ENCODE results near the gene RELN.

RELN gene

GRCh38 chr7:103762877-103763276 is 226.6 kb downstream of the RELN start:
- Histone ChIP-seq H3K4me2 (ENCODE audit: low read length) (no peak overlapping the region), H3K9ac (ENCODE audit: low read length) (no peak overlapping the region), H3K79me2 (ENCODE audit: control insufficient read depth, insufficient read depth, low read length) (no peaks in the 10 kb centered on the region), H3K23ac (ENCODE audit: low read length) (no peak overlapping the region), H3K79me1 (ENCODE audit: low read length) (no peaks in the 10 kb centered on the region), H3K4ac (ENCODE audit: low read depth, low read length) (no peak overlapping the region), H3K27ac (ENCODE audit: low read depth, low read length) (no peak overlapping the region), H3K27me3 (ENCODE audit: insufficient read depth, low read length, poor library complexity) (no peaks in the 10 kb centered on the region), H2BK15ac (replicated peaks; ENCODE audit: low read depth) (no peak overlapping the region), H3K4me1 (ENCODE audit: control insufficient read depth, low read depth, low read length) (peaks cover 2% of the 10 kb centered on the region), H4K5ac (ENCODE audit: low read length) (no peak overlapping the region), H2AK5ac (ENCODE audit: low read length) (no peak overlapping the region), H3K18ac (ENCODE audit: low read length) (peak overlapping the region; percentile 56), H2BK5ac (ENCODE audit: low read length) (no peak overlapping the region), H3K36me3 (ENCODE audit: control insufficient read depth, insufficient read depth, low read length) (no peaks in the 10 kb centered on the region), H4K8ac (ENCODE audit: low read depth, low read length) (no peak overlapping the region), H3K4me3 (ENCODE audit: low read length) (no peak overlapping the region), H3K56ac (ENCODE audit: low read length) (no peak overlapping the region), H2BK120ac (ENCODE audit: low read depth, low read length) (no peak overlapping the region)
- WGBS (ENCODE audit: extremely low coverage, insufficient coverage, low lambda C conversion rate) = no CpG with 5 or more reads among the region's 1 CpG
- DNase-seq = no peak

GRCh38 chr7:103762065-103762760 is 227.2 kb downstream of the RELN start:
- Histone ChIP-seq H3K79me1 (ENCODE audit: low read length) (no peaks in the 10 kb centered on the region), H3K4ac (ENCODE audit: low read depth, low read length) (no peak overlapping the region), H4K8ac (ENCODE audit: low read depth, low read length) (no peak overlapping the region), H2AK5ac (ENCODE audit: low read length) (no peak overlapping the region), H3K27me3 (ENCODE audit: insufficient read depth, low read length, poor library complexity) (no peaks in the 10 kb centered on the region), H2BK120ac (ENCODE audit: low read depth, low read length) (peak overlapping the region; percentile 1), H3K18ac (ENCODE audit: low read length) (no peak overlapping the region), H3K4me1 (ENCODE audit: control insufficient read depth, low read depth, low read length) (peaks cover 2% of the 10 kb centered on the region), H3K23ac (ENCODE audit: low read length) (no peak overlapping the region), H3K4me3 (ENCODE audit: low read length) (no peak overlapping the region), H4K5ac (ENCODE audit: low read length) (no peak overlapping the region), H2BK5ac (ENCODE audit: low read length) (peak overlapping the region; percentile 83), H3K79me2 (ENCODE audit: control insufficient read depth, insufficient read depth, low read length) (no peaks in the 10 kb centered on the region), H3K36me3 (ENCODE audit: control insufficient read depth, insufficient read depth, low read length) (no peaks in the 10 kb centered on the region), H3K27ac (ENCODE audit: low read depth, low read length) (no peak overlapping the region), H3K56ac (ENCODE audit: low read length) (peak overlapping the region; percentile 66), H2BK15ac (replicated peaks; ENCODE audit: low read depth) (no peak overlapping the region), H3K4me2 (ENCODE audit: low read length) (no peak overlapping the region), H3K9ac (ENCODE audit: low read length) (no peak overlapping the region)
- DNase-seq = peak; percentile 90
- WGBS (ENCODE audit: extremely low coverage, insufficient coverage, low lambda C conversion rate) = no CpG with 5 or more reads among the region's 3 CpGs

- no peak for DNase-seq
- Histone ChIP-seq H3K56ac (ENCODE audit: low read length) (no peak overlapping the region), H3K4me2 (ENCODE audit: low read length) (no peak overlapping the region), H3K9ac (ENCODE audit: low read length) (no peak overlapping the region), H4K5ac (ENCODE audit: low read length) (no peak overlapping the region), H2AK5ac (ENCODE audit: low read length) (no peak overlapping the region), H3K4me1 (ENCODE audit: control insufficient read depth, low read depth, low read length) (no peaks in the 10 kb centered on the region), H3K27ac (ENCODE audit: low read depth, low read length) (no peak overlapping the region), H3K79me1 (ENCODE audit: low read length) (no peaks in the 10 kb centered on the region), H3K36me3 (ENCODE audit: control insufficient read depth, insufficient read depth, low read length) (no peaks in the 10 kb centered on the region), H3K79me2 (ENCODE audit: control insufficient read depth, insufficient read depth, low read length) (no peaks in the 10 kb centered on the region), H2BK15ac (replicated peaks; ENCODE audit: low read depth) (no peak overlapping the region), H3K4me3 (ENCODE audit: low read length) (no peak overlapping the region), H2BK120ac (ENCODE audit: low read depth, low read length) (no peak overlapping the region), H3K23ac (ENCODE audit: low read length) (no peak overlapping the region), H2BK5ac (ENCODE audit: low read length) (no peak overlapping the region), H3K4ac (ENCODE audit: low read depth, low read length) (no peak overlapping the region), H3K18ac (ENCODE audit: low read length) (no peak overlapping the region), H3K27me3 (ENCODE audit: insufficient read depth, low read length, poor library complexity) (no peaks in the 10 kb centered on the region), H4K8ac (ENCODE audit: low read depth, low read length) (no peak overlapping the region)
- WGBS (ENCODE audit: extremely low coverage, insufficient coverage, low lambda C conversion rate) = no CpG with 5 or more reads among the region's 2 CpGs
These were observed 236.5 kb downstream of the RELN start for GRCh38 chr7:103752995-103753394.

GRCh38 chr7:103751311-103751880 is 238.1 kb downstream of the RELN start:
- no peak for DNase-seq
- H3K27ac ChIP-seq (ENCODE audit: low read depth, low read length) = no peak overlapping the region
- H3K56ac ChIP-seq (ENCODE audit: low read length) = no peak overlapping the region
- H3K4me3 ChIP-seq (ENCODE audit: low read length) = no peak overlapping the region
- no peaks in the 10 kb centered on the region for H3K79me1 ChIP-seq (ENCODE audit: low read length)
- H3K36me3 ChIP-seq (ENCODE audit: control insufficient read depth, insufficient read depth, low read length) = no peaks in the 10 kb centered on the region
- H3K9ac ChIP-seq (ENCODE audit: low read length) = no peak overlapping the region
- no peak overlapping the region for H4K5ac ChIP-seq (ENCODE audit: low read length)
- no CpG with 5 or more reads among the region's 8 CpGs for WGBS (ENCODE audit: extremely low coverage, insufficient coverage, low lambda C conversion rate)
- H4K8ac ChIP-seq (ENCODE audit: low read depth, low read length) = no peak overlapping the region
- H2BK5ac ChIP-seq (ENCODE audit: low read length) = no peak overlapping the region
- H3K27me3 ChIP-seq (ENCODE audit: insufficient read depth, low read length, poor library complexity) = no peaks in the 10 kb centered on the region
- H3K4ac ChIP-seq (ENCODE audit: low read depth, low read length) = no peak overlapping the region
- no peak overlapping the region for H2BK120ac ChIP-seq (ENCODE audit: low read depth, low read length)
- H3K4me1 ChIP-seq (ENCODE audit: control insufficient read depth, low read depth, low read length) = no peaks in the 10 kb centered on the region
- H3K4me2 ChIP-seq (ENCODE audit: low read length) = no peak overlapping the region
- H3K18ac ChIP-seq (ENCODE audit: low read length) = no peak overlapping the region
- H2BK15ac ChIP-seq (replicated peaks; ENCODE audit: low read depth) = no peak overlapping the region
- H3K79me2 ChIP-seq (ENCODE audit: control insufficient read depth, insufficient read depth, low read length) = no peaks in the 10 kb centered on the region
- no peak overlapping the region for H2AK5ac ChIP-seq (ENCODE audit: low read length)
- no peak overlapping the region for H3K23ac ChIP-seq (ENCODE audit: low read length)

- H3K23ac ChIP-seq (ENCODE audit: low read length) = no peak overlapping the region
- H3K4me1 ChIP-seq (ENCODE audit: control insufficient read depth, low read depth, low read length) = no peaks in the 10 kb centered on the region
- H2BK15ac ChIP-seq (replicated peaks; ENCODE audit: low read depth) = no peak overlapping the region
- H4K8ac ChIP-seq (ENCODE audit: low read depth, low read length) = no peak overlapping the region
- H2BK5ac ChIP-seq (ENCODE audit: low read length) = no peak overlapping the region
- H4K5ac ChIP-seq (ENCODE audit: low read length) = no peak overlapping the region
- no peak overlapping the region for H3K18ac ChIP-seq (ENCODE audit: low read length)
- H3K79me1 ChIP-seq (ENCODE audit: low read length) = no peaks in the 10 kb centered on the region
- no peak overlapping the region for H3K4ac ChIP-seq (ENCODE audit: low read depth, low read length)
- H3K79me2 ChIP-seq (ENCODE audit: control insufficient read depth, insufficient read depth, low read length) = no peaks in the 10 kb centered on the region
- H3K9ac ChIP-seq (ENCODE audit: low read length) = no peak overlapping the region
- H3K4me3 ChIP-seq (ENCODE audit: low read length) = no peak overlapping the region
- no peak for DNase-seq
- H3K27ac ChIP-seq (ENCODE audit: low read depth, low read length) = no peak overlapping the region
- WGBS (ENCODE audit: extremely low coverage, insufficient coverage, low lambda C conversion rate) = no CpG with 5 or more reads among the region's 1 CpG
- H3K27me3 ChIP-seq (ENCODE audit: insufficient read depth, low read length, poor library complexity) = no peaks in the 10 kb centered on the region
- H2BK120ac ChIP-seq (ENCODE audit: low read depth, low read length) = no peak overlapping the region
- H3K36me3 ChIP-seq (ENCODE audit: control insufficient read depth, insufficient read depth, low read length) = no peaks in the 10 kb centered on the region
- H3K4me2 ChIP-seq (ENCODE audit: low read length) = no peak overlapping the region
- no peak overlapping the region for H2AK5ac ChIP-seq (ENCODE audit: low read length)
- no peak overlapping the region for H3K56ac ChIP-seq (ENCODE audit: low read length)
These were observed 240.8 kb downstream of the RELN start for GRCh38 chr7:103748680-103749079.

- Histone ChIP-seq H3K79me1 (ENCODE audit: low read length) (no peaks in the 10 kb centered on the region), H2BK120ac (ENCODE audit: low read depth, low read length) (no peak overlapping the region), H3K27ac (ENCODE audit: low read depth, low read length) (no peak overlapping the region), H2AK5ac (ENCODE audit: low read length) (no peak overlapping the region), H2BK15ac (replicated peaks; ENCODE audit: low read depth) (no peak overlapping the region), H3K4ac (ENCODE audit: low read depth, low read length) (no peak overlapping the region), H3K18ac (ENCODE audit: low read length) (no peak overlapping the region), H3K9ac (ENCODE audit: low read length) (no peak overlapping the region), H3K23ac (ENCODE audit: low read length) (no peak overlapping the region), H3K4me3 (ENCODE audit: low read length) (no peak overlapping the region), H3K36me3 (ENCODE audit: control insufficient read depth, insufficient read depth, low read length) (no peaks in the 10 kb centered on the region), H3K56ac (ENCODE audit: low read length) (no peak overlapping the region), H3K79me2 (ENCODE audit: control insufficient read depth, insufficient read depth, low read length) (no peaks in the 10 kb centered on the region), H3K4me2 (ENCODE audit: low read length) (no peak overlapping the region), H3K27me3 (ENCODE audit: insufficient read depth, low read length, poor library complexity) (no peaks in the 10 kb centered on the region), H4K8ac (ENCODE audit: low read depth, low read length) (no peak overlapping the region), H2BK5ac (ENCODE audit: low read length) (no peak overlapping the region), H3K4me1 (ENCODE audit: control insufficient read depth, low read depth, low read length) (no peaks in the 10 kb centered on the region), H4K5ac (ENCODE audit: low read length) (no peak overlapping the region)
- no peak for DNase-seq
- no CpG with 5 or more reads among the region's 1 CpG for WGBS (ENCODE audit: extremely low coverage, insufficient coverage, low lambda C conversion rate)
These were observed 254.1 kb downstream of the RELN start for GRCh38 chr7:103735377-103735776.
